Chondrocyte (in vitro differentiated cells): ENCODE measurements around the gene RNASE12. TPM values are rescaled to one million over a fixed set of nuclear protein-coding genes. Genes with fewer than 3 reads are reported as not detected.

ENCODE experiments used
- DNase-seq: peaks from one replicate; pipeline ENCODE4 v3.0.0; 2021; ENCODE audit warnings: mixed read lengths, low spot score
- H3K27ac Mint-ChIP-seq: one replicate; pipeline ENCODE4 v1.8.0; 2021; ENCODE audit warnings: mild to moderate bottlenecking, moderate library complexity, mixed read lengths; ENCODE audit not compliant: unreplicated experiment
- H3K27me3 Mint-ChIP-seq: 2 replicates; pipeline ENCODE4 v1.8.0; 2021; ENCODE audit warnings: low read depth, mixed read lengths
- H3K36me3 Mint-ChIP-seq: 2 replicates; pipeline ENCODE4 v1.8.0; 2021; ENCODE audit warnings: low read depth, mixed read lengths
- H3K4me1 Mint-ChIP-seq: 2 replicates; pipeline ENCODE4 v1.8.0; 2021; ENCODE audit warnings: low read depth, mild to moderate bottlenecking, mixed read lengths
- H3K4me3 Mint-ChIP-seq: one replicate; pipeline ENCODE4 v1.8.0; 2021; ENCODE audit warnings: mild to moderate bottlenecking, moderate library complexity, mixed read lengths; ENCODE audit not compliant: unreplicated experiment
- H3K9me3 Mint-ChIP-seq: 2 replicates; pipeline ENCODE4 v1.8.0; 2021; ENCODE audit warnings: low read depth, mixed read lengths
- CTCF ChIP-seq: fragments of 200-600 bp; sonication (generic); IDR thresholded peaks from 2 replicates; pipeline ENCODE4 v1.5.0; 2021; ENCODE audit warnings: antibody characterized with exemption, mild to moderate bottlenecking, moderate library complexity
- total RNA-seq: library from RNA; stranded (reverse); gene quantifications from 3 replicates; pipeline ENCODE4 v1.2.1, GENCODE V29; 2021

RNASE12 gene
- total RNA-seq, 1 donor from 2014 or later, result not detected

- Mint-ChIP-seq H3K27me3 (peaks cover 19% of the 10 kb centered on the region), H3K36me3 (no peaks in the 10 kb centered on the region), H3K9me3 (no peaks in the 10 kb centered on the region), H3K4me1 (no peaks in the 10 kb centered on the region), H3K4me3 (no peak overlapping the region), H3K27ac (no peak overlapping the region)
- DNase-seq, result no peak
- TF ChIP-seq CTCF, result no peak
Measured at GRCh38 chr14:20559461-20559904, 31.7 kb downstream of the RNASE12 start.

GRCh38 chr14:20557212-20557542 is 34.0 kb downstream of the RNASE12 start:
- no peaks in the 10 kb centered on the region for H3K9me3 Mint-ChIP-seq
- no peaks in the 10 kb centered on the region for H3K36me3 Mint-ChIP-seq
- H3K27me3 Mint-ChIP-seq, result peaks cover 9% of the 10 kb centered on the region
- no peak for TF ChIP-seq CTCF
- no peak overlapping the region for H3K27ac Mint-ChIP-seq
- H3K4me3 Mint-ChIP-seq, result no peak overlapping the region
- H3K4me1 Mint-ChIP-seq, result no peaks in the 10 kb centered on the region
- DNase-seq, result no peak

GRCh38 chr14:20556500-20557211 is 34.5 kb downstream of the RNASE12 start:
- no peak for DNase-seq
- H3K36me3 Mint-ChIP-seq, result no peaks in the 10 kb centered on the region

GRCh38 chr14:20555845-20556244 is 35.3 kb downstream of the RNASE12 start:
- no peak for TF ChIP-seq CTCF
- H3K9me3 Mint-ChIP-seq, result no peaks in the 10 kb centered on the region
- H3K27me3 Mint-ChIP-seq, result peaks cover 9% of the 10 kb centered on the region
- H3K27ac Mint-ChIP-seq, result no peak overlapping the region
- no peak overlapping the region for H3K4me3 Mint-ChIP-seq
- no peaks in the 10 kb centered on the region for H3K4me1 Mint-ChIP-seq
- H3K36me3 Mint-ChIP-seq, result no peaks in the 10 kb centered on the region
- no peak for DNase-seq

More at GRCh38 chr14:20556500-20557211, 34.5 kb downstream of the RNASE12 start:
- H3K27ac Mint-ChIP-seq, result no peak overlapping the region
- H3K27me3 Mint-ChIP-seq, result peaks cover 9% of the 10 kb centered on the region
- TF ChIP-seq CTCF, result no peak
- H3K4me3 Mint-ChIP-seq, result no peak overlapping the region
- no peaks in the 10 kb centered on the region for H3K4me1 Mint-ChIP-seq
- no peaks in the 10 kb centered on the region for H3K9me3 Mint-ChIP-seq

- no peak overlapping the region for H3K4me3 Mint-ChIP-seq
- no peak overlapping the region for H3K27ac Mint-ChIP-seq
- DNase-seq, result no peak
- no peaks in the 10 kb centered on the region for H3K36me3 Mint-ChIP-seq
- peaks cover 13% of the 10 kb centered on the region for H3K27me3 Mint-ChIP-seq
- H3K4me1 Mint-ChIP-seq, result no peaks in the 10 kb centered on the region
- no peaks in the 10 kb centered on the region for H3K9me3 Mint-ChIP-seq
- no peak for TF ChIP-seq CTCF
Measured at GRCh38 chr14:20553024-20553423, 38.2 kb downstream of the RNASE12 start.
